ENCODE data around the gene SORCS2.

GRCh38 chr4:7324651-7325121, 132.3 kb downstream of the SORCS2 start:
- TF ChIP-seq TEAD4 (IDR thresholded peaks at IDR 0.05) = no peak
- TF ChIP-seq RAD21 (IDR thresholded peaks at IDR 0.05; ENCODE audit: low read depth) = no peak

All from Ishikawa (cell line).